Measurements from ENCODE around the gene GALNTL6. TPM values are rescaled to one million over a fixed set of nuclear protein-coding genes. Genes with fewer than 3 reads are reported as not detected.

GALNTL6 gene
- total and polyA plus RNA-seq, 2 experiments from 2014 or later, result 0.38 to 0.40 TPM

DNA sequence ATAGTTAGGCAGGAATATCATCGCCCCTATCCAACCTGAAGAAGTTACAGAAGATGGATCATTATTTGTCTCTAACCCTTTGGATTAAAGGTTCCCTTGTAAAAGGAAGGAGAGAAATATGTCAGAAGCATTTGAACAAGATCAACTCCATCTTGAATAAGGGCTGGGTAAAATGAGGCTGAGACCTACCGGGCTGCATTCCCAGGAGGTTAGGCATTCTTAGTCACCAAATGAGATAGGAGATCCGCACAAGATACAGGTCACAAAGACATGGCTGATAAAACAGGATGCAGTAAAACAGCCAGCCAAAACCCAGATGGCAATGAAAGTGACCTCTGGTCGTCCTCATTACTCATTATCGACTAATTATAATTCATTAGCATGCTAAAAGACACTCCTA lies 148.9 kb downstream of the GALNTL6 start:
- Histone ChIP-seq H3F3A (replicated peaks; ENCODE audit: low read depth) (no peaks in the 10 kb centered on the region), H3K36me3 (ENCODE audit: insufficient read depth) (no peaks in the 10 kb centered on the region), H3K79me2 (replicated peaks; ENCODE audit: insufficient read depth) (no peaks in the 10 kb centered on the region), H4K20me1 (replicated peaks; ENCODE audit: insufficient read depth) (no peaks in the 10 kb centered on the region), H3K9me2 (ENCODE audit: insufficient read depth) (peaks cover 11% of the 10 kb centered on the region; the same call in 1 of the 2 replicates), H2AFZ (peak overlapping the region; percentile 8; the same call in 1 of the 2 replicates), H3K4me3 (no peak overlapping the region), H3K27me3 (ENCODE audit: insufficient read depth) (no peaks in the 10 kb centered on the region), H3K27ac (ENCODE audit: low read depth) (no peak overlapping the region), H3K4me1 (ENCODE audit: insufficient read depth) (peaks cover 8% of the 10 kb centered on the region; the same call in 1 of the 2 replicates), H3K4me2 (no peak overlapping the region)
- H3K27ac Mint-ChIP-seq, result no peak overlapping the region
- DNase-seq (ENCODE audit: low spot score) (no peak), ATAC-seq (no peak)
- H3K36me3 Mint-ChIP-seq (ENCODE audit: low read depth), result no peaks in the 10 kb centered on the region
- peaks cover 12% of the 10 kb centered on the region; the same call in 2 of the 3 replicates for H3K4me1 Mint-ChIP-seq
- H3K9me3 Mint-ChIP-seq, result no peaks in the 10 kb centered on the region
- no peak overlapping the region for H3K4me3 Mint-ChIP-seq
- TF ChIP-seq, protein P1, sequence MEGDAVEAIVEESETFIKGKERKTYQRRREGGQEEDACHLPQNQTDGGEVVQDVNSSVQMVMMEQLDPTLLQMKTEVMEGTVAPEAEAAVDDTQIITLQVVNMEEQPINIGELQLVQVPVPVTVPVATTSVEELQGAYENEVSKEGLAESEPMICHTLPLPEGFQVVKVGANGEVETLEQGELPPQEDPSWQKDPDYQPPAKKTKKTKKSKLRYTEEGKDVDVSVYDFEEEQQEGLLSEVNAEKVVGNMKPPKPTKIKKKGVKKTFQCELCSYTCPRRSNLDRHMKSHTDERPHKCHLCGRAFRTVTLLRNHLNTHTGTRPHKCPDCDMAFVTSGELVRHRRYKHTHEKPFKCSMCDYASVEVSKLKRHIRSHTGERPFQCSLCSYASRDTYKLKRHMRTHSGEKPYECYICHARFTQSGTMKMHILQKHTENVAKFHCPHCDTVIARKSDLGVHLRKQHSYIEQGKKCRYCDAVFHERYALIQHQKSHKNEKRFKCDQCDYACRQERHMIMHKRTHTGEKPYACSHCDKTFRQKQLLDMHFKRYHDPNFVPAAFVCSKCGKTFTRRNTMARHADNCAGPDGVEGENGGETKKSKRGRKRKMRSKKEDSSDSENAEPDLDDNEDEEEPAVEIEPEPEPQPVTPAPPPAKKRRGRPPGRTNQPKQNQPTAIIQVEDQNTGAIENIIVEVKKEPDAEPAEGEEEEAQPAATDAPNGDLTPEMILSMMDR (conservative IDR thresholded peaks at IDR 0.05; ENCODE audit: low read depth in 2 of 2), result no peak
- no peak for TF ChIP-seq CREB1 (CRISPR knock-in tag; IDR thresholded peaks at IDR 0.05; ENCODE audit: low read depth)
- TF ChIP-seq, protein P2, sequence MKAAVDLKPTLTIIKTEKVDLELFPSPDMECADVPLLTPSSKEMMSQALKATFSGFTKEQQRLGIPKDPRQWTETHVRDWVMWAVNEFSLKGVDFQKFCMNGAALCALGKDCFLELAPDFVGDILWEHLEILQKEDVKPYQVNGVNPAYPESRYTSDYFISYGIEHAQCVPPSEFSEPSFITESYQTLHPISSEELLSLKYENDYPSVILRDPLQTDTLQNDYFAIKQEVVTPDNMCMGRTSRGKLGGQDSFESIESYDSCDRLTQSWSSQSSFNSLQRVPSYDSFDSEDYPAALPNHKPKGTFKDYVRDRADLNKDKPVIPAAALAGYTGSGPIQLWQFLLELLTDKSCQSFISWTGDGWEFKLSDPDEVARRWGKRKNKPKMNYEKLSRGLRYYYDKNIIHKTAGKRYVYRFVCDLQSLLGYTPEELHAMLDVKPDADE (IDR thresholded peaks at IDR 0.05), result no peak
- TF ChIP-seq EZH2phosphoT487 (IDR thresholded peaks at IDR 0.05; ENCODE audit: unreplicated experiment), result no peak
- no peak for TF ChIP-seq JUNB (IDR thresholded peaks at IDR 0.05; ENCODE audit: unreplicated experiment)
- H3K27me3 Mint-ChIP-seq (ENCODE audit: insufficient read depth, low read depth, poor library complexity), result no peaks in the 10 kb centered on the region

DNA sequence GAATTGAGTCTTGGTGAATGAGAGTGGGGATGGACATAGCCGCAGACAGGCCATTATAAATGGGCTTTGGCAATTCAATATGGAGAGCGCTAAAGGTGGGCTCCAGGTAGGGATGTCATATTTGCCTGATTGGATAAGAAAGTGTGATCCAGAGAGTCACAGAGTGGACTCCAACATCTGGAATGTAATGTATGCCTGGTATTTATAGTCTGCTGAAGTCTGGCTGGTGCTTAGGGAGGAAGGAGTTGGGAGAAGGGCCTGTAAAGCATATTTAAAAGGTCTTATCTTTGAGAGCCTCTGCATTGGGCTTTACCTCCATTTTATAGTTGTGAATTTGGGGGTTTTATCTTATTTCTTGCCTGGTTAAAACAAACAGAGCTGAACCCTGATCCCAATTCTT lies 153.2 kb downstream of the GALNTL6 start:
- Histone ChIP-seq H3K9me2 (ENCODE audit: insufficient read depth) (peaks cover 15% of the 10 kb centered on the region; the same call in 1 of the 2 replicates), H4K20me1 (replicated peaks; ENCODE audit: insufficient read depth) (no peaks in the 10 kb centered on the region), H3K36me3 (ENCODE audit: insufficient read depth) (no peaks in the 10 kb centered on the region), H3K4me3 (no peak overlapping the region), H3K27ac (ENCODE audit: low read depth) (no peak overlapping the region), H3F3A (replicated peaks; ENCODE audit: low read depth) (no peaks in the 10 kb centered on the region), H3K4me2 (no peak overlapping the region), H3K4me1 (ENCODE audit: insufficient read depth) (no peaks in the 10 kb centered on the region), H3K79me2 (replicated peaks; ENCODE audit: insufficient read depth) (no peaks in the 10 kb centered on the region), H3K27me3 (ENCODE audit: insufficient read depth) (no peaks in the 10 kb centered on the region), H2AFZ (no peak overlapping the region)
- H3K27me3 Mint-ChIP-seq (ENCODE audit: insufficient read depth, low read depth, poor library complexity), result no peaks in the 10 kb centered on the region
- ATAC-seq (no peak), DNase-seq (ENCODE audit: low spot score) (no peak)
- no peaks in the 10 kb centered on the region for H3K36me3 Mint-ChIP-seq (ENCODE audit: low read depth)
- peak overlapping the region; percentile 67; the same call in 1 of the 2 replicates for H3K27ac Mint-ChIP-seq
- H3K4me3 Mint-ChIP-seq, result no peak overlapping the region
- H3K9me3 Mint-ChIP-seq, result no peaks in the 10 kb centered on the region
- peaks cover 8% of the 10 kb centered on the region; the same call in 1 of the 3 replicates for H3K4me1 Mint-ChIP-seq
- TF ChIP-seq EZH2 (IDR thresholded peaks at IDR 0.05; ENCODE audit: low read depth, unreplicated experiment), result no peak
- TF ChIP-seq, protein P2 (IDR thresholded peaks at IDR 0.05), result no peak
- TF ChIP-seq, protein P3, sequence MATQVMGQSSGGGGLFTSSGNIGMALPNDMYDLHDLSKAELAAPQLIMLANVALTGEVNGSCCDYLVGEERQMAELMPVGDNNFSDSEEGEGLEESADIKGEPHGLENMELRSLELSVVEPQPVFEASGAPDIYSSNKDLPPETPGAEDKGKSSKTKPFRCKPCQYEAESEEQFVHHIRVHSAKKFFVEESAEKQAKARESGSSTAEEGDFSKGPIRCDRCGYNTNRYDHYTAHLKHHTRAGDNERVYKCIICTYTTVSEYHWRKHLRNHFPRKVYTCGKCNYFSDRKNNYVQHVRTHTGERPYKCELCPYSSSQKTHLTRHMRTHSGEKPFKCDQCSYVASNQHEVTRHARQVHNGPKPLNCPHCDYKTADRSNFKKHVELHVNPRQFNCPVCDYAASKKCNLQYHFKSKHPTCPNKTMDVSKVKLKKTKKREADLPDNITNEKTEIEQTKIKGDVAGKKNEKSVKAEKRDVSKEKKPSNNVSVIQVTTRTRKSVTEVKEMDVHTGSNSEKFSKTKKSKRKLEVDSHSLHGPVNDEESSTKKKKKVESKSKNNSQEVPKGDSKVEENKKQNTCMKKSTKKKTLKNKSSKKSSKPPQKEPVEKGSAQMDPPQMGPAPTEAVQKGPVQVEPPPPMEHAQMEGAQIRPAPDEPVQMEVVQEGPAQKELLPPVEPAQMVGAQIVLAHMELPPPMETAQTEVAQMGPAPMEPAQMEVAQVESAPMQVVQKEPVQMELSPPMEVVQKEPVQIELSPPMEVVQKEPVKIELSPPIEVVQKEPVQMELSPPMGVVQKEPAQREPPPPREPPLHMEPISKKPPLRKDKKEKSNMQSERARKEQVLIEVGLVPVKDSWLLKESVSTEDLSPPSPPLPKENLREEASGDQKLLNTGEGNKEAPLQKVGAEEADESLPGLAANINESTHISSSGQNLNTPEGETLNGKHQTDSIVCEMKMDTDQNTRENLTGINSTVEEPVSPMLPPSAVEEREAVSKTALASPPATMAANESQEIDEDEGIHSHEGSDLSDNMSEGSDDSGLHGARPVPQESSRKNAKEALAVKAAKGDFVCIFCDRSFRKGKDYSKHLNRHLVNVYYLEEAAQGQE (IDR thresholded peaks at IDR 0.05; ENCODE audit: unreplicated experiment), result no peak
